GM18499 (cell line): ENCODE measurements around the gene ERG28.

Experiments
- ATAC-seq: cut with Tn5 transposase; IDR thresholded peaks from one replicate; pipeline ENCODE4 v1.9.1; 2021; ENCODE audit warnings: moderate number of reproducible peaks; ENCODE audit not compliant: insufficient read depth, unreplicated experiment

ERG28 gene

DNA sequence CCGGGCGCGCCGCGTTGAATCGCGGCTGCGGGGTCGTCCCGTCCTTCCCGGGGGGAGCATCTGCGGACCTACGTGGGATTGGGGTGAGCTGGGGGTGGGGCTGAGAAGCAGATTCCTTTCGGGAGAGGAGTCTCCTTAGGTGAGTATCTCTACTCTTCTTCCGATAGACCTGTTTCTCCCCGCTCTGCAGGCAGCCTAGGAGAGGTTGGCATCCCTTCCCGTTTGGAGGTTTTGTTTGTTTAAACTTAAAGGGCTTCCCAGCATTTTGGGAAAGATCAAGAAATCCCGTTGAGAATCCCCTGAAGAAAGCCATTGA is 781 bp upstream of the ERG28 start:
- ATAC-seq = no peak

DNA sequence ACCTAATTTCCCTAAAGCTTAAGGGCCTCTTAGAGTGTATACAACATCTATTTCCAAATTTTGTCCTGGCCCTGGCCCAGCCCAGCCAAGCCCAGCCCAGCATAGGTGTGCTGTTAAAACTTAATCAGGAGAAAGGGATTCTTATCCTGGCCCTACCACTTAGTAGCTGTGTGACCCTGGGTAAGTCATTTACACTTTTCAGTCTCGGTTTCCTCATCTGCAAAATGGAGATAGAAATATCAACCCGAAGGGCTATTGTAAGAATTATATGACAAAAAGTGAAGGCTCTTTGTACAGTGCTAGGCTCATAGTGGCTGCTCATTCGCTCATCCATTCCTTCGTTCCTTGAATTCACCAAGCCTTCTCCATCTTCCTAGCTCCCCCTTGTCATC is 442 bp downstream of the ERG28 start:
- no peak for ATAC-seq

DNA sequence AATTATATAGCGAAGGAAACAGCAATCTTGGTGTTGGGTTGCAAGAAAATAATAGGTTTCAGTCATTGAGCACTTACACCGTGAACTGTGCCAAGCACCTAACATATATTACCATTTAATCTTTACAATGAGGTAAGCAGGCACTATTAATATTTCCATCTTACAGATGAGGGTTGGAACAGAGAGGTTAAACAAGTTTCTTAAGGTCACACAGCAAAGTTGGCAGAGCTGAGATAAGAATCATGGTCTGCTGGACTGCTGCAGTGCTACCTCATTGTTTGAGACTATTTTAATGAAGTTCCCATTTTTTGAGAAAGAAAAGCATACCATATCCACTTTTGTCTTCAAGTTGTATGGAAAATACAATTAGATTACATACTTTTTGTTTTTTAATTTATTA is 1.7 kb downstream of the ERG28 start:
- no peak for ATAC-seq

DNA sequence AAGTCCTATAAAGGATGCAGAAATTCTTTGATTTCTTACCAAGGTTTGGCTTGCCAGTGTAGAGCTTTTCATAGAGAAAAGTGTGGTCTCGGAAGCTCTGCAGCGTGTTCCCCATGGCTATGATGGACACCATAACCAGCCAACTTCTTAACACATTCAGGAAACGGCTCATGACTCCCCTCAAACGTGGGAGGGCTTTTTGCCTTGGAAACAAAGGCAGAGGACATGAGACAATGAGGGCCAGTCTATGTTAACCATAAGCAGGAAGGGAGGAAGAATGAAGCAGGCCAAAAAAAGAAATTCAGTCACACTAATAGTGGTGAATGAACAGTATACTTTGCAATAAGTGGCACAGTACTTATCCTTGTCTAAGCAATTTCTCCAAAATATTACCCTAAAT is 3.3 kb downstream of the ERG28 start:
- ATAC-seq = no peak

DNA sequence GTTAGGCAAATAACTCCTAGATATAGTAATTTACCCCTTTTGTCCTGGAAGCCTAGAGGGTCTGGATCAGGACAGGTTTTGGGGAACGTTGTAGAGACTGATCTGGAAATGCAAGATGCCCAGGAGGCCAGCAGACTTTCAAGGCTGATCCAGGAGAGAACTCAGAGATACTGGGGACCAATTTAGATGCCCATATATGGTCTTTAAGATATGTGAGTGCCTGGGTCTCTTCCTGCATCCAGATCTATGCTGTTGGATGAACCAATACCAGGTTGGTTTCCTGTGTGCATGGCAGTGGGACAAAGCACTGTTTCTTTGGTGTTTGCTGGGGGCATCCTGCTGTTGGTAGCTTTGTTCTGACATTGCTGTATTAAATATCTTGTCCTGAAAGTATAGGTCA is 5.4 kb downstream of the ERG28 start:
- ATAC-seq = no peak

DNA sequence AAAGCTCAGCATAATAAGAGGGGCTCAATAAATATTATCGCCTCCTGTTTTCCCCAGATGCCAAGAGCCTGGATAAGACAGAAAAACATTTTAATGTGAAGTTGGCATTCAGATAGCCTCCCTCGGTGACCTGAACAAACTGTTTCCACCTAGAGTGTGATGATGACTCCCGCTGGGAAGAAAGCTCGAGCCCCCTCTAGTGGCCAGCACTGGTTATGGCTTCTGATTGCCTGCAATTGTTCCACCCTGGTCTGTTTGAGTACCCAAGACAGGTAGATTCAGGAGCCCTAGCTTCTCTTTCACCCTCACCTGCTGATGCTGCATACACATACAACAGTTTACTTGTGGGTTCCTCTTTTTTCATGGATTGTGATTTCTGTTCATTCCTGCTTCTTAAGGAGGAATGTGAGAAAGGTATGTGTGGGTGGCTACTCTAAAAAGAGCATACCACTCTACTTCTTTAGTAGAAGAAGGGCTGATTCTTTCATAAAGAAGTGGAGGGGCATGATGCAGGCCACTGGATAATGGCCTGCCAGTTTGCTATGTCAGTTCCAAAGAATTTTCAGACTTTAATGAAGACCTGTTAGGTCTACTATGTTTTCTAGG is 6.4 kb downstream of the ERG28 start:
- ATAC-seq = no peak

DNA sequence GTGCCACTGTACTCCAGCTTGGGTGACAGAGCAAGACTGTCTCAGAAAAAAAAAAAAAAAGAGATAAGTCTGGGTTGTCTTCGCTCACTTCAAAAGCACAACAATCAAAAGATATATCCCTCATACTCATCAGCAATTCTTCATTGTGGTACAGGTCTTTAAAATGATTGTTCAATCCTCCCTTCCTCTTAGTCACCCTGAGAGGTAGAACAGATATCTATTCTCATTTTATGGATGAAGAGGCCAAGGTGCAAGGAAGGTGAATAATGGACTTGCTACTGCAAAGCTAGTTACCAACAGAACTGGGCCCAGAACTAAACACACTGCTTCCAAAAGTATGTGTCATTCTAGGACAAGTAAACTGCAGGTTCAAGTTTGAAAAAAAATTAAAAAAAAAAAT is 7.1 kb downstream of the ERG28 start:
- ATAC-seq = no peak

DNA sequence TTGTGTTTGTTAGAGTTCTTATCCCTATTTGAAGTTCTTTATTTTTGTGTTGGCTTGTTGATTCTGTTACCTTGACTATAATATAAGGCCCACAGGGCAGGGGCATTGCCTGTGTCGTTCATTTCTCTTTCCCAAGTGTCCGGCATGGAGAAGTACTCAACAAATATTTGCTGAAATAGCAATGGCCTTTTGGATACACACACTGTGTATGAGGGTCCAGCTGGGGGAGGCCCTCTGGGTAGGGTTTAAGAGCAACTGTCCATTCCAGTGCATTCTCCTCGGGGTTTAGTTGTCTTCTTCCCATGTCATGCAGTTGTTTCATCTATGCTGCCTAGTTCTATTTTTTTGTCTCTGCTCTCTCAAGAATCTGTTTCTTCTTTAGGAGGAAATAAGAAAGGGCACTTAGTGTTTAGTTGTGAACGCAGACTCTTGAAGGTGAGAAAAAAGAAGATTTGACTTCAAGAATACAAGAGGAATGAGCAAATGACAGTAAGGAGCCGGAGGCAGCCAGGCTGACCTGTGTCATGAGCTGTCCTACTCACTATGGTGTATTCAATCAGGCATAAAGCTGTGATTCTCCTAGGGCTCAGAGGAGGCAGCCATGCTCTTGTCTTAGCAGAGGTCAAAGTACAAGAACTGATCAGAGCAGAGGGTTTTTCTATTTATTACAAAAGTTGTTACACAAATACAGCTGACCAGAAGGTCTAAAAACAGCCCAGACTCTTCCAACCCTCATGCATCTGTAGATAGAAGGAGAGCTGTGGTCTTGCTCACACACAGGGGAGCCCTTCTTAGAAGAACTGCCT is 10.2 kb downstream of the ERG28 start:
- ATAC-seq = no peak

DNA sequence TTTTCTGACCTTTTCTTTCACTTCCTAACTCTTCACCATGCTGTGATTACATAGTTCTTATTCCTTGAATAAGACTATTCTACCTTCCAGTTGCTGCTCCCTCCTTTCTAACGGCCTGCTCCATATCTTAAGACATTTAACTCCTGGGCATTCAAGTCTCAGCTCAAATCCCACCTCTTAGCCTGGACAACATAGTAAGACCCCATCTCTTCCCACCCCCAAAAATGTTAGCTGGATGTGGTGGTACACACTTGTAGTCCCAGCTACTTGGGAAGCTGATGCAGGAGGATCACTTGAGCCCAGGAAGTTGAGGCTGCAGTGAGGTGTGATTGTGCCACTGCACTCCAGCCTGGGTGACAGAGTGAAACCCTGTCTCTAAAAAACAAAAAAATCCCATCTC is 10.9 kb downstream of the ERG28 start:
- no peak for ATAC-seq

DNA sequence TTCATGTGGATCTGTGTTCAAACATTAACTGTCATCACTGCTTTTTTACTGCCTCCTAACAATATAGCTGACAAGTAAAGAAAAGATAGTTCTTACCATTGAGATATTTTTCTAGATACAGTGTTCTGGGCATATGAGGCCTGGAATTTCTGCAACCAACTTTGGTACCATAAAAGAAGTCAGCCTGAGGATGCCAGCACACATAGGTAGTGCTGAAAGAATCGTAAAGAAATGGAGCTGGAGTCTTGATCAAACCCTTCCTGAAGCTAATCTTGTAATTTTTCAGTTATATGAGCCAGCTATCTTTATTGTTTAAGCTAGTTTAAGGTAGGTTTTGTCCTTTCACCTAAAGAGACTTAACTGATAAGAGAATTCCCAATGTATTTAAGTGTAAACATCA is 11.3 kb downstream of the ERG28 start:
- no peak for ATAC-seq

DNA sequence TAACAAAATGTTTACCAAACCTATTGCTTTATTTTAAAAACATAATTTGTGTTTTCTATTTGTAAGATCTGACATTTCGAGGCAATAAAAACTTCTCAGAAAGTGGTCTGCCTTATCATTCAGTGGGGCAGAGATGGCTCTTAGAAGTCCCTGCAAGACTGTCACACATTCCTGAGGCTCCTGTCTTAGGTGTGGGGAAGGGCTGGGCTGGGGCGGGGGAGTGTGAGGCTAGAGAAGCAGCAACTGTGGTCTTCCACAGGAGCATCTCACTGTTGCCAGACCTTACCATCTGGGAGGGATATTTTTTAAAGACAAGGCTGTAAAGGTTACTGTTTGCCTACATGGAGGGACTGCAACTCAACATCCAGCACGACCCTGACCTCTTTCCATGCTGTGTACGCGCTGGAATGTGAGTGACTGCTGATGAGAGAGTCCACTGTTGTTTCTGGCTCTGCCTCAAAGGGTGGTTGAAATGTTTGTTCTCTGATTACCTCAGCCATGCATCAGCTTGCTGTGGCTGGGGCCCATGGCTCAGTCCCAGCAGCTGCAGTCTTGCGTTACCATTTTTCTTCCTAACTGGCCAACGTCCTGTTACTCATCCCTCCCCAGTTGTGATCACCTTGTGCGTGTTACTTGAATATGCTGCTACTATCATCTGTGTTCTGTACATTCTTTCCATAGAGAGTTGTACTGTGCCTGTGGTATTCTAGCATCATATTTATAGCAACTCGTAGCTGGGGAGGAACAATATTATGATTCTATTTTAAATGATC is 12.4 kb downstream of the ERG28 start:
- no peak for ATAC-seq

DNA sequence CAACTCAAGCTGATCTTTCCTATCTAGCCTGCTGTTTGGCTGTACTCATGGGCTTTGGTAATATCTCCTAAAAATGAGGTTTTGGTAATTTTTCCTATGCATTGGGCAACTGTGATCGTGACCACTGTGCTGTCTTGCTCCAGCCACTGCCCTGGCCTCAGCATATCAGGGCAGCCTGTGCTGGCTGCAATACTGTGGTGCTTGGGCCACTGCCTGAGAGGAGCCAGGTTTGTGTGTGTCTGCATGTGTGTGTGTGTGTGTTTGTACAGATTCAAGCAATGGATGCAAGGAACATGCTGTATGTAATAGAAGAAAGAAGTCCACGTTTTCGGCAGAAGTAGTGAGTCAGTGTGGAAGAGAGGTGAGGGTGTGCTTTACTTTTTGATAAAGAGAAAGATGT is 13.0 kb downstream of the ERG28 start:
- ATAC-seq = no peak

DNA sequence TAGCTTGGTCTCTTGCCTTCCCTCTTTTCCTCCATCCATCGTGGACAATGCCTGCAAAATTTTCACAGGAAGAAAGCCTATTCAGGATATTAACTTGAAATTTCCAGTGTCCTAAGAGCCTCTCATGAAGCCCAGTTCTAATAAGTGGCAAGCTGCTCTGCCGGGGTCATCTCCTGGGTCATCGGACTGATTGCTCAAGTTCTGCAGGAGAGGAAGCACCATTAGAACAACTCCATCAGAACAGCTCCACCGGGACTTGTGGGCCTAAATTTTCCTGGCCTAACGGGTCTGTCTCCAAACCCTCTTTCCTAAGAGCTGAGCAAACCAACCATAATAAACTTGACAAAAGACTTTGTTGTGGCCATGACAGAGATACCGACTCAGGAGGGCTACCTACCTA is 13.9 kb downstream of the ERG28 start:
- no peak for ATAC-seq

DNA sequence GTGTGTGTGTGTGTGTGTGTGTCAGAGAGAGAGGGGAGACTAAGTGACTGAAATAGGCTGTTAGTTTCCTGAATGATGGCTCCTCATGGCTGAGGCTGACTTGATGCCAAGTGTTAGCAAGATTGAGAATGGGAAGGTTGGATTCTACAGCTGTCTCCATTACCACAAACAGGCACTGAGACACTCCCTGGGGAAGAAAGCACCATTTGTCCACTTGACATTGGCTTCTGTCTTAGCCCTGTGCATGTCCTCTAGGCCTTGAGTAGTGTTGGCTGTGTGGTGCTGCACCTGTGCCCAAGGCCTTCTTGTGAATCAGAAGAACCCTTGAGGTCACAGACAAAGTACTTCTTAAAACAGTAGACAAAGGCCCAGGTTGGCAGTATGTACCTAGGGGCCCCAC is 15.6 kb downstream of the ERG28 start:
- ATAC-seq = no peak

DNA sequence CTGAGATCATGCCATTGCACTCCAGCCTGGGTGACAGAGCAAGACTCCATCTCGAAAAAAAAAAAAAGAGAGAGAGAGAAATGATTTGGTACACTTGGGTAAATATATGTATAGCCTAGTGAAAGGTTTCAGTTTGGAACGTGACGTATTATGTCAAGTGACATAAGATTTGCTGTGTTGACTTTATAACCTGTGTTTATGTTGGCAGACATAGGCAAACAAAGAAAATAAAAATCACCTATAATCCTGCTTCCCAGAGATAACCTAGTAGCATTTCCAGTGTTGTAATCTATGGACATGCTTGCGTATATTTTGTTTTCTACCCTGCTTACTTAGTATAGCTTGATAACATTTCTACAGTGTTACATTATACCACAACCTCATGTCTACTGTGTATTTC is 16.7 kb downstream of the ERG28 start:
- no peak for ATAC-seq

DNA sequence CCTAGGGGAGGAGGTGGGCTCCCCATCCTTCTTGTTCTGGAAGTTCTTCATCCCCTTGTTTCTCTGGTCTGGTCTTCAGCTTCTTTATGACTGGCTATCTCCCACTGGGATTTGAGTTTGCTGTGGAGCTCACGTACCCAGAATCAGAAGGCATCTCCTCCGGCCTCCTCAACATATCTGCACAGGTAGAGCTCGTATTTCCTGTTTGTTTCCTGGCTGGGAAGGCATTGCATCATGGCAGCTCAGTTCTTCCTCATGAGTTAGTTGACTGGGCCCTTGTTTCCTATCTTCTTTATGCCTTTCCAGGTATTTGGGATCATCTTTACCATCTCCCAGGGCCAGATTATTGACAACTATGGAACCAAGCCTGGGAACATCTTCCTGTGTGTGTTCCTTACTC is 19.8 kb downstream of the ERG28 start:
- no peak for ATAC-seq

DNA sequence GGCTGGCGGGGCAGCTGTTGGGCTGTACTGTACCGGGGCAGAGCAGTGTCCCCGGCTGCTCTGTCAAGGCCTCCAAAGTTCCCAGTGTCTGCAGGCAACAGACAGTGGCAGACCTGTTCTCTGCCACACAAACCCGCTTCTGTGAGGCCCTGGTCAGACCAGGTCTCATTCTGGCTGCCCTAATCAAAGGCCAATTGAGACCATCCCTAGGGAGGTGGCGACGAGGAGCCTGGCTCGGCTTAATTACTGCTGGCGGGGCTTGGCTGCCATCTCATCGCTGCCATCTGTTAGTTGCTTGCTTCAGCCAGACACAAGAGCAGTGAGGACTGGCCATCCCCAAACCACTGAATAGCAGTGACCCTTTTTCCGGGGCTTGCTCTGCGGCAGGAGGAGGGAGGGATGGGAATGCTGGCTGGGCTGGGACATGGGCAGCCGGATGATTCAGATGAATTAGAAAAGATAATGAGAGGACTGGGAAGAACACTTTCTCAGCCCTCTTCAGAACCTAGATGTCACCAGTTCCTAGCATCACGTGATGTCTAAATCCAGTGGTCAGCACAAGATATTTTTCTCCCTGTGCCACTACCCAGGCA is 24.5 kb downstream of the ERG28 start:
- ATAC-seq = no peak

DNA sequence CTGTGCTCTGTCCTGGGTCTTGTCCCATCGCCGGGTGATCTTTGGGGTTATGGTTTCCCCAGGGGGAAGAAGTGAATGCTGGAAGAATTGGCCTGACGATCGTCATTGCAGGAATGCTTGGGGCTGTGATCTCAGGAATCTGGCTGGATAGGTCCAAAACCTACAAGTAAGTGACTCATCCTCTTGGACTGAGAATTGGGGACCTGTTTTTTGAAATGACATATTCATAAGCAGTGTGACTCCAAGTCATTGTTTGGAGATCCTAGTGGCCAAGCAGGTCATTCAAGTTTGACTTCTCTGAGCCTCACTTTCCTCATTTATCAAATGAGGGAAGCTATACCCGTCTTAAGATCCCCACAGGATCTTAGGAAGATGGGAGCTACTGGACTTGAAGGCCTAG is 25.8 kb downstream of the ERG28 start:
- ATAC-seq = no peak

DNA sequence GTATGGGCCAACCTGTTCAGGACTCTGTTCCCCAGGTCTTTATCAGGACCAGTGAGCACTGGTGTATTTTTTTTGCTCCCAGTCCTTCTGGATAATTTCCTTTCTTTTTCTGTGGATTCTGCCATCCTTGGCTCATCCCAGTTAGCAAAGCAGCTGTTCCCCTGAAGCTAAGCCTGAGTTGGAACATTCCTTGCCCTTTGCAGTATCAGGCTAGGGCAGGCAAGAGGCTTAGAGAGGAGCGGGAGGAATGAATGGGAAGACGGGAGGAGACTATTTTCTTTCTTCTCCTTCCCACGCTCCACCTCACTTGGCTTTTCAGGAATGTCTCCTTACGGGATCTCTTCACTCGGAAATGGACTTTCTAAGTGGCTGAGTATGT is 29.2 kb downstream of the ERG28 start:
- ATAC-seq = no peak

DNA sequence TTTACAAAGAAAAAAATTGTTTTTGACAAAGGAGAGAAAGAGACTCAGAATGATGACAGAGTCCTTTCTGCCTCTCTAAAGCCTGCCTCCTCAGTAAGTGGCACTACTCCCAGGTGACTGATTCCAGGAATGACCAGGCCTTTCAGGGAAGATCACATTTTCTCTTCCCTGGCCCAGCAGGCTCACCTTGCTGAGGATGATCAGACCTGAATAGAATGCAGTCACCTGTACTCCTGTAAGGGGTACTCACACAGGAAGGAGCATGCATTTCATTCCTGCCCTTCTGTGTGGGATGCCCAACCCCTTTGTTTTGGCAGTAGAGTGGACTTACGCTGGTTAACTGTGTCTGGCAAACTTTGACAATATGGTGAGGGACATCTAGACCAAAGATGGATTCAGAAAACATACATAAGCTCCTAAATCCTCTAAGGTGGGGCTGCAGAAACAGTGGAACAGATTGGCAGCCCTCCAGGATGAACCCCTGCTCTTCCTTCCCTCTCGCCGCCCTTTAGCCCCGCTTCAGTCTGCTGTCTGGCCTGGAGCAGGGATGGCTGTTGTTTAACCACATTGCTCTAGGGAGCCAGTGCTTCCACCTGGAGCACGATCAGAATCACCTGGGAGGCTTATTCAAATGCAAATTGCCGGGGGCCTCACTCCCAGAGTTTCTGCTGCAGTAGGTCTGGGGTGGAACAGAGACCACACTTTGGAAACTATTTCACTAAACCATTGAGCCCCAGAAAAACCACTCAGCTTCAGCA is 29.8 kb downstream of the ERG28 start:
- ATAC-seq = no peak

DNA sequence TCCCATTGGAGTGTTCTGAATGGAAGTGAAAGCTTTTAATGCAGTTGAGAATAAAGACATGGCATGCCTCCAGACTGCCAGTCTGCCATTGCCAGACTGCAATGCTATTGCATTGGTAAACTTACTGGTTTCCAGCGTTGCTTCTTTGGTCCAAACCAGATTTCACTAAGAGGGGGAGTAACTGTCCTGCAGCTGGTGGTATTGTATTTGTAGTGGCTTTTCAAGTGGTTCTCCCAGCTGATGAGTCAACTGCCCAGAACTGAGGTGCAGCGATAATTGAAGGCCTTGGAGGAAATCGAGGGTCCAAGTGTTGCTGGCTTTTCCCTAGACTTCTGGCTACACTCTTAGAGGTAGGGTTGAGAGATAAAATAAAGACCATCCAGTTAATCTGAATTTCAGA is 31.9 kb downstream of the ERG28 start:
- no peak for ATAC-seq
